Mesothelial cell of epicardium (in vitro differentiated cells): ENCODE measurements around the gene PTPN14. TPM values are rescaled to one million over a fixed set of nuclear protein-coding genes. Genes with fewer than 3 reads are reported as not detected.

Experiments used
- DNase-seq, 2 experiments: peaks; one replicate each; pipeline ENCODE4 v3.0.0; 2021; ENCODE audit warnings: low spot score in 2 of 2; ENCODE audit not compliant: unreplicated experiment in 2 of 2
- H3K27ac Mint-ChIP-seq: 2 replicates; pipeline ENCODE4 v1.8.0; 2021; ENCODE audit warnings: mixed read lengths
- H3K27me3 Mint-ChIP-seq: 2 replicates; pipeline ENCODE4 v1.8.0; 2021; ENCODE audit warnings: low read depth, mixed read lengths
- H3K36me3 Mint-ChIP-seq: 2 replicates; pipeline ENCODE4 v1.8.0; 2021; ENCODE audit warnings: mixed read lengths
- H3K4me1 Mint-ChIP-seq: 2 replicates; pipeline ENCODE4 v1.8.0; 2021; ENCODE audit warnings: mixed read lengths
- H3K4me3 Mint-ChIP-seq: 2 replicates; pipeline ENCODE4 v1.8.0; 2021; ENCODE audit warnings: mild to moderate bottlenecking, moderate library complexity, mixed read lengths
- H3K9me3 Mint-ChIP-seq: 2 replicates; pipeline ENCODE4 v1.8.0; 2021; ENCODE audit warnings: mixed read lengths
- CTCF ChIP-seq: fragments of 200-600 bp; sonication (generic); IDR thresholded peaks from one replicate; pipeline ENCODE4 v1.5.0; 2021; ENCODE audit warnings: antibody characterized with exemption; ENCODE audit not compliant: unreplicated experiment
- total RNA-seq: library from RNA; stranded (reverse); gene quantifications from 3 replicates; pipeline ENCODE4 v1.2.1, GENCODE V29; 2021

The PTPN14 gene
- total RNA-seq, 1 donor from 2014 or later = 75.8 TPM

GRCh38 chr1:214586621-214587020 lies 35.2 kb upstream of the PTPN14 start:
- TF ChIP-seq CTCF = no peak

GRCh38 chr1:214584805-214585766 lies 33.7 kb upstream of the PTPN14 start:
- Mint-ChIP-seq H3K36me3 (no peaks in the 10 kb centered on the region), H3K9me3 (no peaks in the 10 kb centered on the region), H3K4me1 (peaks cover 8% of the 10 kb centered on the region), H3K27ac (no peak overlapping the region), H3K4me3 (no peak overlapping the region), H3K27me3 (no peaks in the 10 kb centered on the region)
- DNase-seq = no peak
- TF ChIP-seq CTCF = peak; percentile 71

More at GRCh38 chr1:214586621-214587020, 35.2 kb upstream of the PTPN14 start:
- no peaks in the 10 kb centered on the region for H3K27me3 Mint-ChIP-seq
- no peak for DNase-seq
- no peak overlapping the region for H3K4me3 Mint-ChIP-seq
- no peaks in the 10 kb centered on the region for H3K9me3 Mint-ChIP-seq
- peaks cover 8% of the 10 kb centered on the region for H3K4me1 Mint-ChIP-seq
- H3K36me3 Mint-ChIP-seq = no peaks in the 10 kb centered on the region
- H3K27ac Mint-ChIP-seq = no peak overlapping the region

GRCh38 chr1:214583824-214584554 lies 32.6 kb upstream of the PTPN14 start:
- DNase-seq = no peak
- Mint-ChIP-seq H3K36me3 (no peaks in the 10 kb centered on the region), H3K9me3 (no peaks in the 10 kb centered on the region), H3K27me3 (no peaks in the 10 kb centered on the region), H3K4me3 (no peak overlapping the region), H3K4me1 (peaks cover 8% of the 10 kb centered on the region), H3K27ac (no peak overlapping the region)
- no peak for TF ChIP-seq CTCF

- H3K27ac Mint-ChIP-seq = no peak overlapping the region
- TF ChIP-seq CTCF = no peak
- no peak for DNase-seq
- H3K9me3 Mint-ChIP-seq = no peaks in the 10 kb centered on the region
- no peaks in the 10 kb centered on the region for H3K27me3 Mint-ChIP-seq
- peaks cover 8% of the 10 kb centered on the region for H3K4me1 Mint-ChIP-seq
- no peak overlapping the region for H3K4me3 Mint-ChIP-seq
- H3K36me3 Mint-ChIP-seq = no peaks in the 10 kb centered on the region
Observed at GRCh38 chr1:214583113-214583512, 31.7 kb upstream of the PTPN14 start.

GRCh38 chr1:214582289-214582891 lies 31.0 kb upstream of the PTPN14 start:
- DNase-seq = no peak
- Mint-ChIP-seq H3K36me3 (no peaks in the 10 kb centered on the region), H3K27me3 (no peaks in the 10 kb centered on the region), H3K4me1 (peaks cover 8% of the 10 kb centered on the region), H3K4me3 (no peak overlapping the region), H3K9me3 (no peaks in the 10 kb centered on the region), H3K27ac (no peak overlapping the region)
- TF ChIP-seq CTCF = no peak
